SK-N-MC (cell line): ENCODE results near the gene MYO16.

ENCODE experiments used
- EZH2 ChIP-seq: fragments of 200-600 bp; sonication (generic); IDR thresholded peaks from one replicate; pipeline ENCODE4 v1.6.1; 2017; ENCODE audit warnings: antibody characterized with exemption
- POLR2AphosphoS5 ChIP-seq: IDR thresholded peaks from 2 replicates; pipeline ENCODE4 v1.6.1; 2012; ENCODE audit warnings: mild to moderate bottlenecking, low read depth, low read length, borderline replicate concordance

- TF ChIP-seq EZH2 (no peak), POLR2AphosphoS5 (no peak)
Observed at GRCh38 chr13:108657519-108657918, 28.1 kb downstream of the MYO16 start.
